ENCODE results near the gene ELK1.

DNA sequence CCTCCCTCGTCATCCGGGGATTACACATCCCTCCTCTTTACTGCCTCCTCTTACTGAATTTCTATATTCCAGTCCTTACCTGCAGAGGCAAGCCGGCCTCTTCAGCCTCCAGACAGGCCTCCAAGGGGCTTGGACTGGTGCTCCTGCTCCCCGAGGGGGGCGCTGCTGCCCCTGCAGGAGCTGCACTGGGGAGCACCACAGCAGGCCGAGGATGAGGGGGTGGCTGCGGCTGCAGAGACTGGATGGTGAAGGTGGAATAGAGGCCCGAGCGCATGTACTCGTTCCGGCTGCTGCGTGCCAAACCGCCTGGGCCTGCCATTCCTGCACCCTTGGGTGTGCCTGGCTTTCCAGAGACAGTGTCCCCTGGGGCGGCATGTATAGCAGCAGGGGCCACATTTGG lies 11.5 kb downstream of the ELK1 start:
- TF ChIP-seq, protein P1, sequence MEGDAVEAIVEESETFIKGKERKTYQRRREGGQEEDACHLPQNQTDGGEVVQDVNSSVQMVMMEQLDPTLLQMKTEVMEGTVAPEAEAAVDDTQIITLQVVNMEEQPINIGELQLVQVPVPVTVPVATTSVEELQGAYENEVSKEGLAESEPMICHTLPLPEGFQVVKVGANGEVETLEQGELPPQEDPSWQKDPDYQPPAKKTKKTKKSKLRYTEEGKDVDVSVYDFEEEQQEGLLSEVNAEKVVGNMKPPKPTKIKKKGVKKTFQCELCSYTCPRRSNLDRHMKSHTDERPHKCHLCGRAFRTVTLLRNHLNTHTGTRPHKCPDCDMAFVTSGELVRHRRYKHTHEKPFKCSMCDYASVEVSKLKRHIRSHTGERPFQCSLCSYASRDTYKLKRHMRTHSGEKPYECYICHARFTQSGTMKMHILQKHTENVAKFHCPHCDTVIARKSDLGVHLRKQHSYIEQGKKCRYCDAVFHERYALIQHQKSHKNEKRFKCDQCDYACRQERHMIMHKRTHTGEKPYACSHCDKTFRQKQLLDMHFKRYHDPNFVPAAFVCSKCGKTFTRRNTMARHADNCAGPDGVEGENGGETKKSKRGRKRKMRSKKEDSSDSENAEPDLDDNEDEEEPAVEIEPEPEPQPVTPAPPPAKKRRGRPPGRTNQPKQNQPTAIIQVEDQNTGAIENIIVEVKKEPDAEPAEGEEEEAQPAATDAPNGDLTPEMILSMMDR (IDR thresholded peaks at IDR 0.05): no peak
- TF ChIP-seq POLR2A (IDR thresholded peaks at IDR 0.05): no peak
